H9 (cell line): ENCODE results near the gene ERC2. TPM values are rescaled to one million over a fixed set of nuclear protein-coding genes. Genes with fewer than 3 reads are reported as not detected.

Experiments
- DNase-seq: peaks from one replicate; pipeline ENCODE4 v3.0.0-alpha.2; 2017
- H2AFZ ChIP-seq: one replicate; pipeline ENCODE4 v1.6.1; 2013; ENCODE audit warnings: mild to moderate bottlenecking, low read length, control low read depth, moderate library complexity
- H2AK5ac ChIP-seq: 2 replicates; pipeline ENCODE4 v1.6.1; 2013; ENCODE audit warnings: low read length, control low read depth, mixed read lengths; ENCODE audit not compliant: insufficient read length
- H2BK120ac ChIP-seq: one replicate; pipeline ENCODE4 v1.6.1; 2013; ENCODE audit warnings: low read depth, mild to moderate bottlenecking, low read length, control low read depth, inconsistent platforms; ENCODE audit not compliant: poor library complexity, severe bottlenecking
- H2BK12ac ChIP-seq: 2 replicates; pipeline ENCODE4 v1.6.1; 2013; ENCODE audit warnings: low read length, control low read depth, mixed read lengths, low read depth; ENCODE audit not compliant: insufficient read length
- H2BK15ac ChIP-seq: 2 replicates; pipeline ENCODE4 v1.6.1; 2013; ENCODE audit warnings: low read depth, low read length, control low read depth
- H2BK20ac ChIP-seq: one replicate; pipeline ENCODE4 v1.6.1; 2013; ENCODE audit warnings: low read depth, mild to moderate bottlenecking, low read length, control low read depth, inconsistent platforms; ENCODE audit not compliant: poor library complexity, severe bottlenecking
- H2BK5ac ChIP-seq: 2 replicates; pipeline ENCODE4 v1.6.1; 2013; ENCODE audit warnings: low read length, control low read depth, mixed read lengths; ENCODE audit not compliant: insufficient read length
- H3K14ac ChIP-seq: 2 replicates; pipeline ENCODE4 v1.6.1; 2013; ENCODE audit warnings: low read length, control low read depth; ENCODE audit not compliant: insufficient read depth
- H3K18ac ChIP-seq: 2 replicates; pipeline ENCODE4 v1.6.1; 2013; ENCODE audit warnings: low read depth, mild to moderate bottlenecking, mixed read lengths, low read length, control low read depth; ENCODE audit not compliant: insufficient read length
- H3K23ac ChIP-seq: 2 replicates; pipeline ENCODE4 v1.6.1; 2013; ENCODE audit warnings: low read length, control low read depth, mixed read lengths, low read depth; ENCODE audit not compliant: insufficient read length
- H3K23me2 ChIP-seq: 2 replicates; pipeline ENCODE4 v1.6.1; 2013; ENCODE audit warnings: low read depth, mild to moderate bottlenecking, mixed read lengths, low read length, control low read depth; ENCODE audit not compliant: insufficient read length, poor library complexity, severe bottlenecking
- H3K27ac ChIP-seq: 2 replicates; pipeline ENCODE4 v1.5.1; 2013; ENCODE audit warnings: low read length, control low read depth, mixed read lengths, low read depth; ENCODE audit not compliant: insufficient read length
- H3K27me3 ChIP-seq: 2 replicates; pipeline ENCODE4 v1.6.1; 2013; ENCODE audit warnings: low read length, control low read depth, inconsistent platforms; ENCODE audit not compliant: insufficient read depth
- H3K4ac ChIP-seq: 2 replicates; pipeline ENCODE4 v1.6.1; 2013; ENCODE audit warnings: low read depth, mild to moderate bottlenecking, control low read depth, inconsistent platforms, low read length, moderate library complexity
- H3K4me1 ChIP-seq: 2 replicates; pipeline ENCODE4 v1.6.1; 2013; ENCODE audit warnings: low read length, control low read depth, inconsistent platforms; ENCODE audit not compliant: insufficient read depth
- H3K4me2 ChIP-seq: 2 replicates; pipeline ENCODE4 v1.6.1; 2013; ENCODE audit warnings: low read length, control low read depth, mixed read lengths; ENCODE audit not compliant: insufficient read length, insufficient read depth
- H3K56ac ChIP-seq: 2 replicates; pipeline ENCODE4 v1.6.1; 2013; ENCODE audit warnings: low read depth, mild to moderate bottlenecking, mixed read lengths, low read length, control low read depth; ENCODE audit not compliant: insufficient read length
- H3K79me1 ChIP-seq: 2 replicates; pipeline ENCODE4 v1.6.1; 2013; ENCODE audit warnings: low read depth, mild to moderate bottlenecking, moderate library complexity, low read length, control low read depth, inconsistent platforms; ENCODE audit not compliant: insufficient read depth, poor library complexity, severe bottlenecking
- H3K79me2 ChIP-seq: 2 replicates; pipeline ENCODE4 v1.6.1; 2013; ENCODE audit warnings: low read length, control low read depth, inconsistent platforms; ENCODE audit not compliant: insufficient read depth
- H3K9ac ChIP-seq: 2 replicates; pipeline ENCODE4 v1.6.1; 2013; ENCODE audit warnings: low read length, control low read depth, mixed read lengths; ENCODE audit not compliant: insufficient read length; ENCODE audit errors: extremely low read depth
- H3K9me3 ChIP-seq: one replicate; pipeline ENCODE4 v1.6.1; 2013; ENCODE audit warnings: low read depth, low read length, inconsistent platforms; ENCODE audit not compliant: control insufficient read depth
- H3T11ph ChIP-seq: one replicate; pipeline ENCODE4 v1.6.1; 2013; ENCODE audit warnings: mild to moderate bottlenecking, low read length, control low read depth, inconsistent platforms
- H4K20me1 ChIP-seq: one replicate; pipeline ENCODE4 v1.6.1; 2013; ENCODE audit not compliant: control insufficient read depth, insufficient read length, insufficient read depth
- H4K5ac ChIP-seq: 2 replicates; pipeline ENCODE4 v1.6.1; 2013; ENCODE audit warnings: low read depth, mild to moderate bottlenecking, mixed read lengths, low read length, control low read depth; ENCODE audit not compliant: insufficient read length
- H4K8ac ChIP-seq: replicated peaks from 2 replicates; pipeline ENCODE4 v1.6.1; 2013; ENCODE audit warnings: low read length, control low read depth, mixed read lengths, low read depth; ENCODE audit not compliant: insufficient read length
- H4K91ac ChIP-seq: 2 replicates; pipeline ENCODE4 v1.6.1; 2013; ENCODE audit warnings: low read depth, mild to moderate bottlenecking, moderate library complexity, mixed read lengths, low read length, control low read depth; ENCODE audit not compliant: insufficient read length
- H3K27ac Mint-ChIP-seq, 3 experiments: 2 replicates in 2 of 3; 3 replicates in 1 of 3; pipeline ENCODE4 v1.8.0; 2020 to 2021; ENCODE audit warnings: mixed read lengths in 3 of 3, mild to moderate bottlenecking in 1 of 3, moderate library complexity in 1 of 3
- H3K27me3 Mint-ChIP-seq: 2 replicates; pipeline ENCODE4 v1.8.0; 2021; ENCODE audit warnings: low read depth, mild to moderate bottlenecking, moderate library complexity, mixed read lengths
- H3K36me3 Mint-ChIP-seq, 3 experiments: 2 replicates in 2 of 3; 3 replicates in 1 of 3; pipeline ENCODE4 v1.8.0; 2020 to 2021; ENCODE audit warnings: low read depth in 3 of 3, mixed read lengths in 3 of 3; ENCODE audit not compliant: insufficient read depth in 1 of 3
- H3K4me1 Mint-ChIP-seq, 2 experiments: 2 replicates each; pipeline ENCODE4 v1.8.0; 2020; ENCODE audit warnings: mixed read lengths in 2 of 2
- H3K4me3 Mint-ChIP-seq, 2 experiments: 2 replicates in 1 of 2; 3 replicates in 1 of 2; pipeline ENCODE4 v1.8.0; 2020 to 2021; ENCODE audit warnings: mild to moderate bottlenecking in 2 of 2, mixed read lengths in 2 of 2, moderate library complexity in 1 of 2
- H3K9me3 Mint-ChIP-seq, 2 experiments: 2 replicates in 1 of 2; 3 replicates in 1 of 2; pipeline ENCODE4 v1.8.0; 2020; ENCODE audit warnings: mild to moderate bottlenecking in 2 of 2, mixed read lengths in 2 of 2, moderate library complexity in 1 of 2
- CTCF ChIP-seq: fragments of 200-600 bp; sonication (generic); conservative IDR thresholded peaks from 3 replicates; pipeline ENCODE4 v1.8.0; 2021; ENCODE audit warnings: antibody characterized with exemption, mild to moderate bottlenecking
- WGBS: extraction: QIAGEN DNeasy Blood & Tissue Kit; methylation state at CpG from one replicate; pipeline ENCODE4 v1.1.7; 2013; ENCODE audit warnings: missing lambda C conversion rate, low lambda C conversion rate, mixed read lengths; ENCODE audit not compliant: insufficient read length; ENCODE audit errors: extremely low coverage; 5-methylcytosine and 5-hydroxymethylcytosine counted together
- total RNA-seq: library from RNA; stranded (reverse); gene quantifications from 2 replicates; pipeline ENCODE4 v1.2.1, GENCODE V29; 2021

ERC2 gene
- total RNA-seq, 1 experiment from 2014 or later: 15.4 TPM

- H2BK15ac ChIP-seq: no peak overlapping the region
- no peak overlapping the region for H4K8ac ChIP-seq
- no peak overlapping the region for H4K5ac ChIP-seq
- no peaks in the 10 kb centered on the region for H3K79me2 ChIP-seq
- H3K4ac ChIP-seq: no peak overlapping the region
- H2BK5ac ChIP-seq: no peak overlapping the region
- Mint-ChIP-seq H3K36me3 (peaks cover 3 to 7% (median 5%) of the 10 kb centered on the region in 3 experiments; a peak in 4 of 7 replicates), H3K27me3 (no peaks in the 10 kb centered on the region), H3K27ac (peak overlapping the region in 1 of 3 experiments; percentile 19; a peak in 1 of 7 replicates), H3K4me3 (no peak overlapping the region), H3K4me1 (peaks cover 7 to 16% of the 10 kb centered on the region in 2 experiments), H3K9me3 (peaks cover 0 to 3% of the 10 kb centered on the region in 2 experiments; a peak in 1 of 5 replicates)
- H3K9me3 ChIP-seq: no peaks in the 10 kb centered on the region
- H3K79me1 ChIP-seq: no peaks in the 10 kb centered on the region
- H2BK120ac ChIP-seq: no peak overlapping the region
- peaks cover 5% of the 10 kb centered on the region; the same call in 1 of the 2 replicates for H3K4me1 ChIP-seq
- H3K23me2 ChIP-seq: no peaks in the 10 kb centered on the region
- no peak overlapping the region for H3K56ac ChIP-seq
- H3K14ac ChIP-seq: no peak overlapping the region
- no peak overlapping the region for H2BK20ac ChIP-seq
- H3K27ac ChIP-seq: no peak overlapping the region
- no peak overlapping the region for H4K91ac ChIP-seq
- no peak overlapping the region for H3K18ac ChIP-seq
- no peaks in the 10 kb centered on the region for H4K20me1 ChIP-seq
- H3K27me3 ChIP-seq: no peaks in the 10 kb centered on the region
- H2BK12ac ChIP-seq: no peak overlapping the region
- H3K23ac ChIP-seq: no peak overlapping the region
- no peak for DNase-seq
- no peak overlapping the region for H3T11ph ChIP-seq
- no peak overlapping the region for H2AK5ac ChIP-seq
- H3K4me2 ChIP-seq: no peak overlapping the region
- no CpG with 5 or more reads among the region's 5 CpGs for WGBS
- H2AFZ ChIP-seq: no peak overlapping the region
- no peak for TF ChIP-seq CTCF
- H3K9ac ChIP-seq: no peak overlapping the region
Measured at GRCh38 chr3:56411166-56411565, 57.1 kb downstream of the ERC2 start.
